Regular cardiac myocyte (primary cell): ENCODE data around the gene HARBI1. TPM values are rescaled to one million over a fixed set of nuclear protein-coding genes. Genes with fewer than 3 reads are reported as not detected.

Source experiments
- total RNA-seq: library from RNA; depleted of rRNA; stranded (reverse); fragments of >200 nt; gene quantifications from 2 replicates; pipeline ENCODE4 v1.2.3, GENCODE V29; 2014

The HARBI1 gene, protein sequence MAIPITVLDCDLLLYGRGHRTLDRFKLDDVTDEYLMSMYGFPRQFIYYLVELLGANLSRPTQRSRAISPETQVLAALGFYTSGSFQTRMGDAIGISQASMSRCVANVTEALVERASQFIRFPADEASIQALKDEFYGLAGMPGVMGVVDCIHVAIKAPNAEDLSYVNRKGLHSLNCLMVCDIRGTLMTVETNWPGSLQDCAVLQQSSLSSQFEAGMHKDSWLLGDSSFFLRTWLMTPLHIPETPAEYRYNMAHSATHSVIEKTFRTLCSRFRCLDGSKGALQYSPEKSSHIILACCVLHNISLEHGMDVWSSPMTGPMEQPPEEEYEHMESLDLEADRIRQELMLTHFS
- total RNA-seq: 5.1 and 6.3 TPM in 2 replicates

DNA sequence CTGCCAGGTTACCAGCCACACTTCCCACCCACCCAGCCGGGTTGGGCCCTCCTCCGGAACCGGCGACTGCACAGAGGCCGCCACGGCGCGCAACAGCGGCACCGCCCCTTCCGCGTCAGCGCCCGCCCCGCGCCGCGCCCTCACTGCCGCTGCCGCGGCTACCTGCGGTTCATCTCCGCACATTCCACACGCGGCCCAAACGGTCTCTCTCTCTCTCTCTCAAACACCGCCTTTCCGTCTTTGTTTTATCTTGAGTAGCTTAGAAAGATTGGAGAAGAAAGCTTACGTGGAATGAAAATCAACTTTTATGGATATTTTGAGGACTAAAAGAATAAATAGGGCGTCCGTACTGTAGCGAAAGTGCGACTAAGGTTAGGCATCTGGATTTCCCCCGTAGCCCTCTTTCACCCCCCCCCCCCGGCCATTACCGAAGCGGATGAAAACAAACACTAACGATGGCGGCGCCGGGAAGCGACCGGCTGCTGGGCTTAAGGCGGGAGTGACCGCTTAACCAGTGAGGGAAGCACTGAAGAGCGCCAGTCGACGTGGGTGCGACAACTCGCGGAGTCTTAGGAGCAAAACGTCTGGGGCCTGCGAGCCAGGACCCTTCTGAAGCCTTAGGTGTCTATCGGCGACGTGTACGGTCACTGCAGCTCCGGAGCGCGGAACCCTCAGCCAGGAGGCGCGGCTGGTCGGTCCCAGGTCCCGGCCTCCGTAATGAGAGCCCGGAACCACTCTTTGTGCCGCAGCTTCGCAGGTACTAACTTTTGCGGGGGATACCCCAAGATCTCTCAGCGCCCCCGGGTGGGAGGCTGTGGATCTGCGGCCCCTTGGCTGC, at the start of gene HARBI1, which contains the start of gene ATG13:
TSS of gene HARBI1 (minus strand) at position 94 of the 838 bp plus-strand sequence. CDS start 990 bp downstream, outside the sequence.
TSS of gene ATG13 (plus strand) at position 420 of the 838 bp plus-strand sequence. CDS start 26,739 bp downstream, outside the sequence.

DNA sequence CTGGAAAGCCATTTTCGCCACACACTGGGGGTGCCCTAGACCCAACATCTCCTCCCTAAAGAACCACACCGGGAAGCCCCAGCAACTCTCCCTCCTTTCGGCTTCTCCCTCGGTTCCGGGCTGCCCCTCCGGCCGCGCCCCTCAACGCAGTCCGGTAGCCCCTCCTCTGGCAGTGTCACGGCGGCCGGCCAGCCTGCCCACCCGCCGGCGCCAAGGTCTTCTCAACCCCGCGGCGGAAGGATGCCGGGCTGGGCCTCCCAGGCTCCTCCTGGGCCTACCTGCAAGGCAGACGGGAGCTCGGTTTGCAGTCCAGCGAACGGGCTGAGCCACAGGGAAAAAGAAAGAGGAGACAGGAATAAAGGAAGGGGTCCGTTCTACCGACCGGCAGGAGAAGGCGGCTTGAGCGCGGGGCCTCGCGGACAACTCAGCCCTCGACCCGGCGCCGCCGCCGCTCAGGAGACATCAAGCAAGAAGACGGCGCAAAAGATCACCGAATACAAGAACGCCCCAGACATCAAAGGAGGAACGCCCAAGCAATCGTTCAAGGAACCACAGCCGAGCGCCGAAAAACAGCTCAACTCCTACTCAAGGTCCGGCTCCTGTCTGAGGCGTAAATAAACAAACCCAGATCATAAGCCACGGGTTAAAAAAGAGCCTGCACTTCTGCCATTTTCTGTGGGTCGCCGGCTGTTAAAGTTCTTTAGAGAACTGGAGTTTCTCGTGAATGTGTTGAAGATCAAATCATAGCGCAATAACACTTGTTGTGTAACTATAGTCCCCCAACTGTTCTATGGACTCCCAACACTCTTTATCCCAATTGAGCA, 23.3 kb downstream of the HARBI1 start, which contains the start of gene AMBRA1:
TSS of gene AMBRA1 (minus strand) at position 474 of the 824 bp plus-strand sequence. CDS start 45,643 bp downstream, outside the sequence.

Other genes starting within 250 kb of the HARBI1 start
- gene MDK, start 235.6 kb downstream of the HARBI1 start, total RNA-seq: 9.0 and 18.3 TPM in 2 replicates
- gene CHRM4, start 225.5 kb downstream of the HARBI1 start, total RNA-seq: under 0.01 TPM in 2 replicates
- gene AMBRA1, start 23.2 kb downstream of the HARBI1 start, total RNA-seq: 17.3 and 18.9 TPM in 2 replicates
- gene ATG13, start 326 bp upstream of the HARBI1 start, total RNA-seq: 43.5 and 49.3 TPM in 2 replicates
- gene ARHGAP1, start 83.4 kb upstream of the HARBI1 start, total RNA-seq: 33.3 and 35.1 TPM in 2 replicates
- gene ZNF408, start 83.8 kb upstream of the HARBI1 start, total RNA-seq: 8.6 and 9.0 TPM in 2 replicates
- gene F2, start 102.0 kb upstream of the HARBI1 start, total RNA-seq: 0.19 and 0.28 TPM in 2 replicates
- 55.5 and 85.3 TPM in 2 replicates for gene CKAP5, start 229.1 kb upstream of the HARBI1 start, total RNA-seq